Loucy (cell line): ENCODE results near the gene EDEM2.
"Not testable (repeated sequence)": the region's sequence is repeated elsewhere in the genome, so short reads cannot be mapped to it uniquely, and the experiment has no call there.

Source experiments
- H2AFZ ChIP-seq: fragments of 200-600 bp; sonication (generic); 2 replicates; pipeline ENCODE4 v1.6.0; 2016; ENCODE audit warnings: antibody characterized with exemption, mild to moderate bottlenecking, low read length, moderate library complexity
- H3F3A ChIP-seq: fragments of 200-600 bp; 2 replicates; pipeline ENCODE4 v1.6.0; 2016; ENCODE audit warnings: antibody characterized with exemption, low read depth, mild to moderate bottlenecking
- H3K27me3 ChIP-seq: fragments of 200-600 bp; sonication (generic); 2 replicates; pipeline ENCODE4 v1.6.1; 2014; ENCODE audit warnings: low read length, mild to moderate bottlenecking; ENCODE audit not compliant: insufficient read depth, poor library complexity, severe bottlenecking
- H3K36me3 ChIP-seq: fragments of 200-600 bp; sonication (generic); 2 replicates; pipeline ENCODE4 v1.6.1; 2016; ENCODE audit warnings: low read length; ENCODE audit not compliant: insufficient read depth
- H3K4me1 ChIP-seq: fragments of 200-600 bp; sonication (generic); 2 replicates; pipeline ENCODE4 v1.5.1; 2014; ENCODE audit warnings: low read length, mild to moderate bottlenecking; ENCODE audit not compliant: insufficient read depth, poor library complexity, severe bottlenecking
- H3K4me2 ChIP-seq: fragments of 200-600 bp; sonication (generic); 2 replicates; pipeline ENCODE4 v1.6.0; 2014; ENCODE audit warnings: antibody characterized with exemption, low read length, low read depth, mild to moderate bottlenecking; ENCODE audit not compliant: poor library complexity, severe bottlenecking
- H3K4me3 ChIP-seq: fragments of 200-600 bp; sonication (generic); 2 replicates; pipeline ENCODE4 v1.5.1; 2014; ENCODE audit warnings: low read length, mild to moderate bottlenecking, mixed read lengths; ENCODE audit not compliant: poor library complexity, severe bottlenecking
- H3K79me2 ChIP-seq: fragments of 200-600 bp; sonication (generic); 2 replicates; pipeline ENCODE4 v1.6.1; 2014; ENCODE audit warnings: low read length; ENCODE audit not compliant: insufficient read depth
- H3K9ac ChIP-seq: fragments of 200-600 bp; sonication (generic); 2 replicates; pipeline ENCODE4 v1.6.0; 2014; ENCODE audit warnings: mild to moderate bottlenecking, low read depth, low read length, moderate library complexity; ENCODE audit not compliant: poor library complexity, severe bottlenecking
- H3K9me2 ChIP-seq: fragments of 200-600 bp; sonication (generic); replicated peaks from 2 replicates; pipeline ENCODE4 v1.6.1; 2016; ENCODE audit warnings: low read depth, low read length, mixed read lengths
- H3K9me3 ChIP-seq: fragments of 200-600 bp; sonication (generic); 2 replicates; pipeline ENCODE4 v1.6.1; 2014; ENCODE audit warnings: mild to moderate bottlenecking, antibody characterized with exemption, low read length, low read depth; ENCODE audit not compliant: insufficient read depth
- H4K20me1 ChIP-seq: fragments of 200-600 bp; sonication (generic); 2 replicates; pipeline ENCODE4 v1.6.0; 2014; ENCODE audit warnings: antibody characterized with exemption, low read length, mild to moderate bottlenecking; ENCODE audit not compliant: insufficient read depth, poor library complexity, severe bottlenecking
- CTCF ChIP-seq: fragments of 200-600 bp; sonication (generic); conservative IDR thresholded peaks from 2 replicates; pipeline ENCODE4 v1.5.1; 2014; ENCODE audit warnings: mild to moderate bottlenecking, antibody characterized with exemption, low read length
- EZH2phosphoT487 ChIP-seq: fragments of 200-600 bp; IDR thresholded peaks from 2 replicates; pipeline ENCODE4 v1.6.1; 2018; ENCODE audit warnings: antibody characterized with exemption, mild to moderate bottlenecking, moderate library complexity, borderline replicate concordance

EDEM2 gene

GRCh38 chr20:35171753-35172433 lies 24.8 kb upstream of the EDEM2 start, which contains the start of gene PROCR:
PROCR (plus strand) TSS chr20:35172072; CDS start chr20:35172155, 83 bp downstream.
- TF ChIP-seq EZH2phosphoT487 (no peak), CTCF (no peak)
- Histone ChIP-seq H3K79me2 (no peaks in the 10 kb centered on the region), H3F3A (no peaks in the 10 kb centered on the region), H3K27me3 (no peaks in the 10 kb centered on the region), H3K4me3 (peak within 1 kb of the TSS; percentile 72), H3K36me3 (no peaks in the 10 kb centered on the region), H2AFZ (peak within 1 kb of the TSS; percentile 96), H3K4me1 (peaks cover 21% of the 10 kb centered on the region), H3K9me3 (no peaks in the 10 kb centered on the region), H3K9ac (peak within 1 kb of the TSS; percentile 53), H3K9me2 (no peaks in the 10 kb centered on the region), H3K4me2 (peak within 1 kb of the TSS; percentile 82), H4K20me1 (no peaks in the 10 kb centered on the region)

- Histone ChIP-seq H3K9me2 (no peaks in the 10 kb centered on the region), H3K4me1 (peaks cover 26% of the 10 kb centered on the region), H2AFZ (peak overlapping the region; percentile 96), H3K79me2 (no peaks in the 10 kb centered on the region), H3K36me3 (no peaks in the 10 kb centered on the region), H3K4me2 (peak overlapping the region; percentile 82), H3F3A (no peaks in the 10 kb centered on the region), H3K4me3 (peak overlapping the region; percentile 72), H3K9me3 (no peaks in the 10 kb centered on the region), H3K27me3 (no peaks in the 10 kb centered on the region), H4K20me1 (no peaks in the 10 kb centered on the region), H3K9ac (peak overlapping the region; percentile 53)
- no peak for TF ChIP-seq CTCF
- no peak for TF ChIP-seq EZH2phosphoT487
These were observed 24.3 kb upstream of the EDEM2 start for GRCh38 chr20:35171438-35171752.

DNA sequence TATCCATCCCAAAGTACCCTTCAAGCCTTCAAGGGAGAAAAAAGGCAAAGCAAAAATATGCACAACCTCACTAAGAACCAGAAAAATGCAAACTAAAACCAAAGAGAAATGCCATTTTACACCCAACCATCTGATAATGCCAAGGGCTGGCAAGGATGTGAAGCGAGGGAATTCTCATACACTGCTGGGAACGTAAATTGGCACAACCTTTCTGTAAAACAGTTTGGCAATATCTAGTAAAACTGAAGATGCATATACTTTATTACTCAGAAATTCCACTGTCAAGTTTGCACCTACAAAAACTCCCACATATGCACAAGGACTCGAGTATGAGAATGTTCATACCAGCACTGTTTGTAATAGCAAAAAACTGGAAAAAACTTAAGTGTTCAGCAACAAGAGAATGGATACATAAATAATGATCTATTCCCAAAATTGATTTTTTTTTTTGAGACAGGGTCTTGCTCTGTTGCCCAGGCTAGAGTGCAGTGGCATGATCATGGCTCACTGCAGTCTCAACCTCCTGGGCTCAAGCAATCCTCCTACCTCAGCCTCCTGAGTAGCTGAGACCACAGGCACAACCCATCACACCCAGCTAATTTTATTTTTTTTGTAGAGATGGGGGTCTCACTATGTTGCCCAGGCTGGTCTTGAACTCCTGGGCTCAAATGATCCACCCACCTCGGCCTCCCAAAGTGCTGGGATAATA lies 21.7 kb upstream of the EDEM2 start:
- not testable (repeated sequence) for H3K27me3 ChIP-seq, H3K4me3 ChIP-seq, H3K36me3 ChIP-seq, H3K4me2 ChIP-seq, H3K9me3 ChIP-seq, H3K79me2 ChIP-seq, H4K20me1 ChIP-seq, H2AFZ ChIP-seq, H3K9ac ChIP-seq, H3K9me2 ChIP-seq, H3F3A ChIP-seq
- peaks cover 33% of the 10 kb centered on the region for H3K4me1 ChIP-seq
